Ishikawa (cell line): ENCODE results near the gene RELCH.

Source experiments
- EP300 ChIP-seq: IDR thresholded peaks from 2 replicates; pipeline ENCODE4 v1.6.1; 2012; ENCODE audit warnings: borderline replicate concordance
- MAX ChIP-seq: IDR thresholded peaks from 2 replicates; pipeline ENCODE4 v1.6.1; 2012

GRCh38 chr18:62170857-62171256, 16.2 kb upstream of the RELCH start:
- TF ChIP-seq MAX, result no peak
- TF ChIP-seq EP300, result no peak
